ENCODE results near the gene DDX1.
"Not testable (repeated sequence)": the region's sequence is repeated elsewhere in the genome, so short reads cannot be mapped to it uniquely, and the experiment has no call there.

DDX1 gene

GRCh38 chr2:15595342-15595905 lies 3.8 kb downstream of the DDX1 start:
- no peak for DNase-seq (ENCODE audit: low read depth)

DNA sequence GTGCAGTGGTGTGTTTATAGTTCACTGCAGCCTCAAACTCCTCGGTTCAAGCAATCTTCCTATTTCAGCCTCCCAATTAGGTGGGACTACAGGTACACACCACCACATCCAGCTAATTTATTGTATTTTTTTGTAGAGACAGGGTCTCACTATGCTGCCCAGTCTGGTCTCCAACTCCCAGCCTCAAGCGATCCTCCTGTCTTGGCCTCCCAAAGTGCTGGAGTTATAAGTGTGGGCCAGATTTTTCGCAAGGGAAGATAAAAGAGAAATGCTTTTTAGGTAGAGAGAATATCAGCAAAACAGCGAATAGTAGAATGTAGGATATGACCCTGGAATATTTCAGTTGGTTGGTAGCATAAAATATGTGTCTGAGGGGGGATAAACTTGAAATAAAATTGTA lies 4.3 kb downstream of the DDX1 start:
- no peak for DNase-seq (ENCODE audit: low read depth)

GRCh38 chr2:15596350-15596749 lies 4.7 kb downstream of the DDX1 start:
- no peak for DNase-seq (ENCODE audit: low read depth)

GRCh38 chr2:15596968-15597367 lies 5.3 kb downstream of the DDX1 start:
- no peak for DNase-seq (ENCODE audit: low read depth)

GRCh38 chr2:15599994-15600393 lies 8.3 kb downstream of the DDX1 start:
- DNase-seq (ENCODE audit: low read depth) = no peak

DNA sequence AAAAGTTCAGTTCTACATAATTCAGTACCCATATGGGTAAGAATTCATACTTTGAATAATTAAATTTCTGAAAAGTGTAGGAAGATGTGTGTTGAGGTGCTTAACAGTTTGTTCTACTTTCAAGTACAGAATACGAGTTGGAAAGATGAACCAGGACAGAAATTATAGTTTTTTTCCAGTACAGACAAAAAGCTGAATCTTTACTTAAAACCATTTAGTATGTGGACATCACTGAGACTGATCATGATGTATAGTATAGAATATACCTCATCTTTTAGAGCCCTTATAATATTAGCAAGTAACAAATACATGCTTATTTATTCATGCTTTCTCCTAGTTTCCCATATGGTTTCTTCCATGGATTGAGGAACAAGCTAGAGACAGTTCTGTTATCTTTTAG lies 10.0 kb downstream of the DDX1 start:
- DNase-seq (ENCODE audit: low read depth) = no peak

DNA sequence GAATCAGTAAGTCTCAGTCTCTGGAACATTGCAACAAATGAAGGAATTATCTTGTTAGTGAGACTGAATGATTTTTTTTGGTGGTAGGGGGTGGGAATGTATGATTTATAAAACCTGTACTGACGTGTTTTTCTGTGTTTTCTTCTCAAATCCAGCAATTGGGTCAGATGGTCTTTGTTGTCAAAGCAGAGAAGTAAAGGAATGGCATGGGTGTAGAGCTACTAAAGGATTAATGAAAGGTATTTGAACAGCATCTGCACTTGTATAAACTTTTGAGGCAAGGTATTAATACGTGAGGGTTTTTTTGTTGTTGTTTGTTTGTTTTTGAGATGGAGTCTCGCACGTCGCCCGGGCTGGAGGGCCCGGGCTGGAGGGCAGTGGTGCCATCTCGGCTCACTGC lies 10.7 kb downstream of the DDX1 start:
- no peak for DNase-seq (ENCODE audit: low read depth)

- DNase-seq (ENCODE audit: low read depth) = no peak
Measured at GRCh38 chr2:15603044-15603765, 11.5 kb downstream of the DDX1 start.

GRCh38 chr2:15603948-15604347 lies 12.3 kb downstream of the DDX1 start:
- no peak for DNase-seq (ENCODE audit: low read depth)

DNA sequence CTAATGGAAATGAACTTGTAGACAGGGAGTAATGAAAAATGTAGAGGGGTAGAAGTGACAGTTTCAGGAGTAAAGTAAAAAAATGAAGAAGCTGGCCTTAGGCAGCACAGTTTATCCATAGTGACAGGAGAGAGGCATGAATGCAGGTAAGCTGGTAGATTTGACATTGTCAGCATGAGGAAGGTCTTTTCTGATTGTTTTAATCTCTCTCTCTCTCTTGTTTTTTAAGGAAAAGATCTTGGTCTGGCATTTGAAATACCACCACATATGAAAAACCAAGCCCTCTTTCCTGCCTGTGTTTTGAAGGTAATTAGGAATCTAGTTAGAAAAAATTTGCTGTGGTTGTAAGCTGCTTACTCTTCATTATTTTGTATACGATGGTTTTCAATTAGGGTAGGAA lies 14.1 kb downstream of the DDX1 start:
- no peak for DNase-seq (ENCODE audit: low read depth)

DNA sequence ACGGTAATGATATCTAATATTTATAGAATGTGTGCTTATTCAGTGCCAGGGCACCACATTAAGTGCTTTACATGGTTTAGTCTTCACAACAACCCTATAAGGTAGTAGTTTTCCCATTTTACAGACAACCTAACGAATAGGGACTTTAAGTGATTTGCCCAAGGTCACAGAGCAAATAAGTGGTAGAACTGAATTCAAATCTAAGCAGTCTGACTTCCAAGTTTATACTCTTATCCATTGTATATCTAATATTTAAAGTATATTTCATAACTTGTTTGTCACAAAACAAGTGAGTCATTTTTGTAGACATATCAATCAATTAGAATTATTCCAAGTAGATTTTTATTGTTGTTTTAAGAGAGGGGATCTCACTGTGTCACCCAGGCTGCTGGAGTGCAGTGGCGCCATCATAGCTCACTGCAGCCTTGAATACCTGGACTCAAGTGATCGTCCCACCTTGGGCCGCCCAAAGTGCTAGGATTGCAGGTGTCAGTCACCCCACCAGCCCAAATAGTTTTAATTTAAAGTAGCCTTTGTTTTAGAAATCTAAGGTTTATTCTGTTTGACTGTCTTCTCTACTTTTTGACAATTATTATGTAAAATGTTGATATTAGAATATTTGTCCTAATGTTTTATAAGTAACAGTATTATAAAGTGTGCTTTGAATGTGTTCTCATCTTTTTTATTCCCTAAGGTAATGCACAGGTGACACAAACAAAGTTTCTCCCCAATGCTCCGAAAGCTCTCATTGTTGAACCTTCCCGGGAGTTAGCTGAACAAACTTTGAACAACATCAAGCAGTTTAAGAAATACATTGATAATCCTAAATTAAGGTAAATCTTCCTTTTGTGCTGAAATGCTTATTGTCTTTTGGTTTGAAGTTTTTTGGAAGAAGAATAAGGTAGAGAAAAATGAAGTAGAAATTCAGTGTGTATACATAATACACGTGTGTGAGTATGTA lies 15.1 kb downstream of the DDX1 start:
- DNase-seq (ENCODE audit: low read depth) = no peak

- no peak for DNase-seq (ENCODE audit: low read depth)
Measured at GRCh38 chr2:15607709-15608391, 16.2 kb downstream of the DDX1 start.

DNA sequence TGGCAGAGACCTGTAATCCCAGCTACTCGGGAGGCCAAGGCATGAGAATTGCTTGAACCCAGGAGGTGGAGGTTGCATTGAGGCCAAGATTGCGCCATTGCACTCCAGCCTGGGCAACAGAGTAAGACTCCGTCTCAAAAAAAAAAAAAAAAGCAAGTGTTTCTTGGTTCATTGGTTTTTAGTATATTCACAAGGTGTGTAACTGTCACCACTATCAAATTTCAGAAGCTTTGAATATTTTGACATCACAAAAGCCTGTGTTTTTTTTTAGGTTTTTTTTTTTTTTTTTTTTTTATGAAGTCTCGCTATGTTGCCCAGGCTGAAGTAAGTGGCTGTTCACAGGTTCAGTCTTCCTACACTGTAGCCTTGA lies 16.7 kb downstream of the DDX1 start:
- DNase-seq (ENCODE audit: low read depth) = no peak

DNA sequence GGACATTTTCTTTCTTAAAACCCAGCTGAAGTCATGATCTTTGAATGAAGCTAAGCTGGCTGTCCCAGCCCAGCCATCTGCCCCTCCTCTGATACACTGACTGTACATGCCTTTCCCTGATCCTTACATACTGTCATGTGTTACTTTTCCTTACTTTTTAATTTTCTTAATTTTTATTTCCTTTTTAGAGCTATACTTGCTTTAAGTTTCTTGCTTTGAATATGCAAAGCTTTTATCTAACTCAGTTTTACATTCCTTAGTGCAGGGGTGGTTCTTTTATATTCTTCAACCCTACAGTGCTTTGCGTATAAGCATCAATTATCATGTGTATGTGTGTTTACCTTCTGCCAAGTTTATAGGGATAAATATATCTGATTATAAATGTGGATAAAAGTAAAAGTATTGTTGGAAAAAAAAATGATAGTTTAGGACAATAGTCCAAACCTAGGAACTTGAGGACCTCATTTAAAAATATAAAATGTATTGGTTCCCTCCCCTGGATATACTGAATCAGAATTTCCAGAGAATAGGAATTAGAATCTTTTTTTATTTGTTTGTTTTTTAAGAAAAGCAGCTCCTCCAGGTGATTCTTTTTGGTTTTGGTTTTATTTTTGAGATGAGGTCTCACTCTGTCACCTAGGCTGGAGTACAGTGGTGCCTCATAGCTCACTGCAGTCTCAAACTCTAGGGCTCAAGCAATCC lies 17.8 kb downstream of the DDX1 start:
- DNase-seq (ENCODE audit: low read depth) = no peak

- DNase-seq (ENCODE audit: low read depth) = no peak
Measured at GRCh38 chr2:15610430-15610952, 18.8 kb downstream of the DDX1 start.

DNA sequence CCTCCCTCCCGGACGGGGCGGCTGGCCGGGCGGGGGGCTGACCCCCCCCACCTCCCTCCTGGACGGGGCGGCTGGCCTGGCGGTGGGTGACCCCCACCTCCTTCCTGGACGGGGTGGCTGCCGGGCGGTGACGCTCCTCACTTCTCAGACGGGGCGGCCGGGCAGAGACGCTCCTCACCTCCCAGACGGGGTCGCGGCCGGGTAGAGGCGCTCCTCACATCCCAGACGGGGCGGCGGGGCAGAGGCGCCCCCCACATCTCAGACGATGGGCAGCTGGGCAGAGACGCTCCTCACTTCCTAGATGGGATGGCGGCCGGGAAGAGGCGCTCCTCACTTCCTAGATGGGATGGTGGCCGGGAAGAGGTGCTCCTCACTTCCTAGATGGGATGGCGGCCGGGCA lies 20.4 kb downstream of the DDX1 start:
- not testable (repeated sequence) for DNase-seq (ENCODE audit: low read depth)

DNA sequence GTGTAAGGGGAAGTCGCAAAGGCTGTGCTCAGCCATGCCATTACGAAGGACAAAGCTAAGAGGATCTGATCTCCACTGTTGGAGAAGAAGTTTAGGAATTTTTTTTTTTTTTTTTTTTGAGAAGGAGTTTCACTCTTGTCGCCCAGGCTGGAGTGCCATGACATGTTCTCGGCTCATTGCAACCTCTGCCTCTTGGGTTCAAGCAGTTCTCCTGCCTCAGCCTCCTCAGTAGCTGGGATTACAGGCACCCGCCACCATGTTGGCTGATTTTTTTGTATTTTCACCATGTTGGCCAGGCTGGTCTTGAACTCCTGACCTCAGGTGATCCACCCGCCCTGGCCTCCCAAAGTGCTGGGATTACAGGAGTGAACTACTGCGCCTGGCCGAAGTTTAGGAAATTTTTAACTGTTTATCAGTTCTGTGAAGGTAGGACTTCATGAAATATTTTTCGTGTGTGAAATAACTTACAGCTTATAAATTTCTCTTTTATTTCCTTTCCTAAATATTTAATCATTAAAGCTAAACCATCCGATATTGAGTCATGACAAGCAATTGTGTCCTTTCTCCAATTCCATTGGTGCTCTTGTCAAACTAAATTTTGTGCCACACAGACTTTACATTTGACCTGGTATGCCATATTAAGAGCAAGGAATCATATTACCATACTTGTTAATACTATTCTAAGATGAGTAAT lies 22.2 kb downstream of the DDX1 start:
- no peak for DNase-seq (ENCODE audit: low read depth)

DNA sequence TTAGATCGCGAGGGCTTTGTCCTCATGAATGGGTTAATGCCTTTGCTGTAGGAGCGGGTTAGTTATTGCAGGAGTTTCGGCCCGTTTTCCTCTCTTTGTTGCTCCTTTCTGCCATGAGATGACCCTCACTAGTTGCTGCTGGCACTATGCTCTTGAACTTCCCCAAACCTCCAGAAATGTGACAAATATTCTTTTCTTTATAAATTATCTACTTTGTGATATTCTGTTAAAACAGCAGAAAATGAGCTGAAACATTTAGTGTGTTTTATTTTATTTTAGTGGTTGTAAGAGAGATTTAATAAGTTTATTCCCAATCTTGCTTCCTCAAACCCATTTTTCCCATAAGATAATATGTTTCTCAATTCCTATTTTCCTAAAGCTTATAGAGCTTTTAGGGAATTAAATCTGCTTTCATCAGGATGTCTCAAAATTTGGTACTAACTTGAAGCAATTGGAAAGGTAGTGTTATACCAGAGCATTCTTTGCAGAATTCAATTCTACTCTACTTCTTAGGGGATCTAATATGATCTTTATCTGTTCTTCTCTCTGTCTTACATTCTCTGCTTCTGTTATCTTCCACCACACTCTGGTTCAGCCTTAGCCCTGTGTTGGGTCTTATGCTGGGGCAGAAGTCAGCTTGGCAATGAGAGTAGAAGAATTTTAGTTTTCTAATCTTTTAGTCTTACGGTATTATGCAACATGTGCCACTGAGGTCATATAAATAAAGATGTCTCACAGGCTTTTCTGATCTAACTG lies 23.1 kb downstream of the DDX1 start:
- no peak for DNase-seq (ENCODE audit: low read depth)

GRCh38 chr2:15615301-15615920 lies 23.7 kb downstream of the DDX1 start:
- no peak for DNase-seq (ENCODE audit: low read depth)

DNA sequence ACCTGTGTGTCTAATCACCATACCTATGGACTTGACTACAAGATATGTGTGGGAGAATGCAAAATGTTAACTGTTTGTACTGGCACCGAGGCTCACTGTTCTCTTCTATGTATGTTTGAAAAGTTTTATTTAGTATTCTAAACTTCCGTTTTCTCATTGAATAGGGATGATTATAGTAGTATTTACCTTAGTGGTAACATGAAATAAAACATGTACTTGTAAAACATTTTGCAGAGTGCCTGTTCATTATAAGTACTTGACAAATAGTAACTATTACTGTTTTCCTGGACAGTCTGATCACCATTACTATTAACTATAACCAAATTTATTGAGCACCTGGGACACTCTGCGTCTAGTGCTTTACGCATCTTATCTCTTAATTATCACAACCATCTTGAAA lies 24.8 kb downstream of the DDX1 start:
- DNase-seq (ENCODE audit: low read depth) = no peak

Data from T-helper 22 cell (primary cell).